Activated naive CD8-positive, alpha-beta T cell treated with anti-CD3 and anti-CD28 coated beads, Interleukin-2, amount 10 ng/mL, durations not matched to agents 7 days and 5 days (primary cell): Measurements from ENCODE around the gene CANX. TPM values are rescaled to one million over a fixed set of nuclear protein-coding genes. Genes with fewer than 3 reads are reported as not detected.

Experiments used
- ATAC-seq: fragments of 150-1000 bp; cut with Tn5 transposase; one replicate; pipeline ENCODE4 v1.10.0; 2021; ENCODE audit warnings: low read depth, moderate library complexity
- POLR2A ChIA-PET: fragments of 350-600 bp; sonication (Branson Sonifier 250); formaldehyde crosslinking; loops from one replicate; lab custom pipeline; 2021; ENCODE audit warnings: antibody characterized with exemption; lab: Charles Lee
- DNase-seq: peaks from one replicate; pipeline ENCODE4 v3.0.0; 2021
- H3K27ac Mint-ChIP-seq: one replicate; pipeline ENCODE4 v1.8.0; 2022; ENCODE audit warnings: mild to moderate bottlenecking, mixed read lengths
- H3K27me3 Mint-ChIP-seq: one replicate; pipeline ENCODE4 v1.8.0; 2022; ENCODE audit warnings: mild to moderate bottlenecking, moderate library complexity, mixed read lengths
- H3K36me3 Mint-ChIP-seq: one replicate; pipeline ENCODE4 v1.8.0; 2021; ENCODE audit warnings: mild to moderate bottlenecking, mixed read lengths
- H3K4me1 Mint-ChIP-seq: one replicate; pipeline ENCODE4 v1.8.0; 2021; ENCODE audit warnings: mixed read lengths
- H3K4me3 Mint-ChIP-seq: one replicate; pipeline ENCODE4 v1.8.0; 2022; ENCODE audit warnings: mild to moderate bottlenecking, moderate library complexity, mixed read lengths
- H3K9me3 Mint-ChIP-seq: one replicate; pipeline ENCODE4 v1.8.0; 2021; ENCODE audit warnings: mixed read lengths
- total RNA-seq, 2 experiments: library from RNA; stranded (reverse); gene quantifications; one replicate each; pipeline ENCODE4 v1.2.3, GENCODE V29; 2021

The CANX gene
- total RNA-seq, 2 experiments from 2014 or later = 255 to 294 TPM

- H3K36me3 Mint-ChIP-seq = peaks cover 3% of the 10 kb centered on the region
- POLR2A ChIA-PET = interaction anchor here (1.0 kb wide), 1 partner anchor 20 kb away, joined by 3 read pairs; no protein-coding TSS in a partner anchor
- H3K27ac Mint-ChIP-seq = no peak overlapping the region
- H3K4me1 Mint-ChIP-seq = no peaks in the 10 kb centered on the region
- no peak for DNase-seq
- no peak for ATAC-seq
- H3K27me3 Mint-ChIP-seq = no peaks in the 10 kb centered on the region
- no peak overlapping the region for H3K4me3 Mint-ChIP-seq
- H3K9me3 Mint-ChIP-seq = no peaks in the 10 kb centered on the region
These were observed 78.7 kb downstream of the CANX start for GRCh38 chr5:179777456-179777855.

- Mint-ChIP-seq H3K27ac (no peak overlapping the region), H3K27me3 (no peaks in the 10 kb centered on the region), H3K9me3 (no peaks in the 10 kb centered on the region), H3K4me1 (no peaks in the 10 kb centered on the region), H3K36me3 (peaks cover 3% of the 10 kb centered on the region), H3K4me3 (no peak overlapping the region)
- no peak for ATAC-seq
- DNase-seq = no peak
- POLR2A ChIA-PET = interaction anchor here (1.0 kb wide), 1 partner anchor 19 kb away, joined by 3 read pairs; no protein-coding TSS in a partner anchor
These were observed 79.1 kb downstream of the CANX start for GRCh38 chr5:179777909-179778308.

- Mint-ChIP-seq H3K4me1 (no peaks in the 10 kb centered on the region), H3K9me3 (no peaks in the 10 kb centered on the region), H3K27ac (peak overlapping the region; percentile 60), H3K27me3 (no peaks in the 10 kb centered on the region), H3K36me3 (peaks cover 3% of the 10 kb centered on the region), H3K4me3 (no peak overlapping the region)
- ATAC-seq (no peak), DNase-seq (no peak)
- POLR2A ChIA-PET = interaction anchor here (0.6 kb wide), 1 partner anchor 17 kb away, joined by 3 read pairs; no protein-coding TSS in a partner anchor
These were observed 79.8 kb downstream of the CANX start for GRCh38 chr5:179778591-179778990.

- Mint-ChIP-seq H3K4me1 (no peaks in the 10 kb centered on the region), H3K27me3 (no peaks in the 10 kb centered on the region), H3K36me3 (peaks cover 3% of the 10 kb centered on the region), H3K27ac (no peak overlapping the region), H3K4me3 (no peak overlapping the region), H3K9me3 (no peaks in the 10 kb centered on the region)
- POLR2A ChIA-PET = interaction anchor here (0.9 kb wide), 1 partner anchor 17 kb away, joined by 3 read pairs; no protein-coding TSS in a partner anchor
- ATAC-seq (no peak), DNase-seq (no peak)
These were observed 81.1 kb downstream of the CANX start for GRCh38 chr5:179779826-179780225.

DNA sequence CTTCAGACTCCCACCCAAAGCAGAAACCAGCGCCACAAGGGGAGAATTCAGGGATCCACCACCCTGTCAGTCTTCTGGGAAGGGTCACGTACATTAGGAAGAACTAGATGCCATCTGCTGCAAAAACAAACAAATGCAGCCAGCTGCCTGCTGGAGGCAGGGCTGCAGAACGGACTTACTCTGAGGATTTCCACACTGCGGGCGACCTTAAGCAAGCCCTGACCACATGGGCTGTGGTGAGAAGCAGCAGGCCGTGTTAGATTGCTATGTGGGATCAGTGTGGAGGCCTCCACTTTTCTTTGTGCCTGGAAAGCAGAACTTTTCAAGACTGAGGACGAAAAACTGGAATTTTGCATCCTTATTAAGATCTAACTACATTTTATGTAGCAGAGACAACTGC lies 81.6 kb downstream of the CANX start:
- POLR2A ChIA-PET = interaction anchor here (0.9 kb wide), 1 partner anchor 18 kb away, joined by 3 read pairs; no protein-coding TSS in a partner anchor

More for the DNA sequence above, 81.6 kb downstream of the CANX start:
- Mint-ChIP-seq H3K4me1 (no peaks in the 10 kb centered on the region), H3K9me3 (no peaks in the 10 kb centered on the region), H3K36me3 (peaks cover 3% of the 10 kb centered on the region), H3K27me3 (no peaks in the 10 kb centered on the region), H3K27ac (peak overlapping the region; percentile 25), H3K4me3 (no peak overlapping the region)
- ATAC-seq (no peak), DNase-seq (no peak)

Other genes starting within 250 kb of the CANX start
- gene RUFY1, start 148.4 kb upstream of the CANX start, total RNA-seq = 10 to 100 TPM; 43.0 to 48.9 TPM
- gene HNRNPH1, start 75.3 kb upstream of the CANX start, total RNA-seq = 1,000 to 10,000 TPM; 1,103 to 1,162 TPM
- gene CBY3, start 17.9 kb upstream of the CANX start, total RNA-seq = under 1 TPM in 1 of 2 experiments, not detected in 1; 0.40 TPM
- gene MAML1, start 33.9 kb downstream of the CANX start, total RNA-seq = 10 to 100 TPM; 38.5 TPM
- 1 to 10 TPM; 5.7 to 6.3 TPM for gene LTC4S, start 95.0 kb downstream of the CANX start, total RNA-seq
- gene MGAT4B, start 107.9 kb downstream of the CANX start, total RNA-seq = 100 to 1,000 TPM; 118 TPM
- gene SQSTM1, start 121.9 kb downstream of the CANX start, total RNA-seq = 100 to 1,000 TPM; 196 to 216 TPM
- gene MRNIP, start 159.8 kb downstream of the CANX start, total RNA-seq = 10 to 100 TPM; 46.1 to 47.4 TPM
- 10 to 100 TPM; 98.8 to 99.4 TPM for gene TBC1D9B, start 208.9 kb downstream of the CANX start, total RNA-seq